Right cardiac atrium (tissue), 5 donors: ENCODE data around the gene MPPE1. TPM values are rescaled to one million over a fixed set of nuclear protein-coding genes. Genes with fewer than 3 reads are reported as not detected.
"Not testable (repeated sequence)": the region's sequence is repeated elsewhere in the genome, so short reads cannot be mapped to it uniquely, and the experiment has no call there.

Source experiments
- ATAC-seq, 2 donors: fragments of 200-7000 bp; cut with Tn5 transposase; one replicate each; pipeline versions ENCODE4 v1.8.0 to v1.9.1; 2020; ENCODE audit warnings: moderate library complexity in 2 of 2, mild to moderate bottlenecking in 1 of 2
- DNase-seq, 3 donors: peaks; one replicate each; pipeline ENCODE4 v3.0.0-alpha.2; 2020
- H3K27ac ChIP-seq: one replicate; pipeline ENCODE4 v1.5.1; 2013; ENCODE audit warnings: mild to moderate bottlenecking, low read length, control low read depth, moderate library complexity
- H3K27me3 ChIP-seq: one replicate; pipeline ENCODE4 v1.6.1; 2013; ENCODE audit not compliant: control insufficient read depth, insufficient read depth
- H3K4me1 ChIP-seq: one replicate; pipeline ENCODE4 v1.6.1; 2013; ENCODE audit warnings: low read length; ENCODE audit not compliant: control insufficient read depth, insufficient read depth
- H3K4me3 ChIP-seq: one replicate; pipeline ENCODE4 v1.5.1; 2013; ENCODE audit warnings: low read length, control low read depth
- H3K9me3 ChIP-seq: one replicate; pipeline ENCODE4 v1.6.1; 2013; ENCODE audit warnings: low read length; ENCODE audit not compliant: control insufficient read depth
- WGBS: extraction: QIAGEN DNeasy Blood & Tissue Kit; methylation state at CpG from one replicate; pipeline ENCODE4 v1.1.7; 2013; 5-methylcytosine and 5-hydroxymethylcytosine counted together
- intact Hi-C, 4 donors: fragments of 100-400 bp; cut with DNase I; formaldehyde crosslinking; loops; one replicate each; pipeline versions ENCODE4 v1.11.0 to v1.14.0; 2022 to 2023
- polyA plus RNA-seq: library from polyadenylated mRNA; stranded (reverse); fragments of 200-250 nt; gene quantifications from one replicate; pipeline ENCODE4 v1.2.3, GENCODE V29; 2013
- total RNA-seq, 4 donors: library from RNA; stranded (reverse); fragmentation: NEBNext Ultra II Directional; extraction: Animal tissue kit (Norgen Biotek cat#: 25700); gene quantifications; one replicate each; pipeline ENCODE4 v1.2.1, GENCODE V29; 2021
- donor health status: healthy with polysubstance abuse.
- donor health status: DM: no; HTN: yes; CAD: no.
- donor health status: DM: no; HTN: no; CAD: no.
- donor health status: DM: no; HTN: yes; CAD: no; lungs with severe emphysema.
- donor health status: DM: yes; HTN: yes; CAD: no.

The MPPE1 gene
- total and polyA plus RNA-seq, 5 donors = 20.7 to 40.6 (median 31.5) TPM

GRCh38 chr18:11901826-11902438 lies 6.2 kb downstream of the MPPE1 start:
- Histone ChIP-seq H3K4me1 (no peaks in the 10 kb centered on the region), H3K27me3 (no peaks in the 10 kb centered on the region), H3K9me3 (no peaks in the 10 kb centered on the region), H3K27ac (no peak overlapping the region), H3K4me3 (no peak overlapping the region)
- WGBS = 60% methylated on average over 5 of the region's 5 CpGs
- intact Hi-C loops = no loop called here
- no peak for ATAC-seq
- DNase-seq = no peak

- Histone ChIP-seq H3K4me1 (no peaks in the 10 kb centered on the region), H3K4me3 (no peak overlapping the region), H3K27ac (no peak overlapping the region), H3K9me3 (no peaks in the 10 kb centered on the region), H3K27me3 (no peaks in the 10 kb centered on the region)
- WGBS = 93% methylated on average over 3 of the region's 3 CpGs
- DNase-seq = no peak
- intact Hi-C loops = no loop called here
- ATAC-seq = no peak
Measured at GRCh38 chr18:11899063-11899462, 9.1 kb downstream of the MPPE1 start.

- 95% methylated on average over 1 of the region's 1 CpG for WGBS
- intact Hi-C loops = no loop called here
- ATAC-seq (no peak), DNase-seq (no peak)
- no peaks in the 10 kb centered on the region for H3K27me3 ChIP-seq
- H3K4me3 ChIP-seq = no peak overlapping the region
- H3K27ac ChIP-seq = no peak overlapping the region
- no peaks in the 10 kb centered on the region for H3K9me3 ChIP-seq
- no peaks in the 10 kb centered on the region for H3K4me1 ChIP-seq
Measured at GRCh38 chr18:11897781-11898180, 10.3 kb downstream of the MPPE1 start.

- ATAC-seq, DNase-seq: not testable (repeated sequence)
Measured at GRCh38 chr18:11892438-11892837, 15.7 kb downstream of the MPPE1 start.

GRCh38 chr18:11891737-11892136 lies 16.4 kb downstream of the MPPE1 start:
- no peak overlapping the region for H3K27ac ChIP-seq
- ATAC-seq (no peak), DNase-seq (no peak)
- no peaks in the 10 kb centered on the region for H3K9me3 ChIP-seq
- H3K4me3 ChIP-seq = no peak overlapping the region
- 94% methylated on average over 9 of the region's 9 CpGs for WGBS
- H3K4me1 ChIP-seq = no peaks in the 10 kb centered on the region
- intact Hi-C loops = no loop called here
- H3K27me3 ChIP-seq = no peaks in the 10 kb centered on the region

More at GRCh38 chr18:11892438-11892837, 15.7 kb downstream of the MPPE1 start:
- H3K4me1 ChIP-seq, intact Hi-C loops, H3K4me3 ChIP-seq, H3K9me3 ChIP-seq, H3K27ac ChIP-seq, H3K27me3 ChIP-seq: not testable (repeated sequence)
- 67% methylated on average over 7 of the region's 7 CpGs for WGBS

GRCh38 chr18:11889284-11889683 lies 18.8 kb downstream of the MPPE1 start:
- no peaks in the 10 kb centered on the region for H3K9me3 ChIP-seq
- ATAC-seq (no peak), DNase-seq (no peak)
- no peaks in the 10 kb centered on the region for H3K4me1 ChIP-seq
- H3K4me3 ChIP-seq = no peak overlapping the region
- no peaks in the 10 kb centered on the region for H3K27me3 ChIP-seq
- intact Hi-C loops = no loop called here
- WGBS = 99% methylated on average over 5 of the region's 5 CpGs
- H3K27ac ChIP-seq = no peak overlapping the region

- no peaks in the 10 kb centered on the region for H3K27me3 ChIP-seq
- DNase-seq (no peak), ATAC-seq (no peak)
- no peak overlapping the region for H3K27ac ChIP-seq
- intact Hi-C loops = no loop called here
- no peaks in the 10 kb centered on the region for H3K4me1 ChIP-seq
- no peak overlapping the region for H3K4me3 ChIP-seq
- no peaks in the 10 kb centered on the region for H3K9me3 ChIP-seq
- WGBS = 94% methylated on average over 2 of the region's 2 CpGs
Measured at GRCh38 chr18:11888726-11889125, 19.4 kb downstream of the MPPE1 start.

- H3K27me3 ChIP-seq = no peaks in the 10 kb centered on the region
- no peak overlapping the region for H3K27ac ChIP-seq
- H3K4me1 ChIP-seq = no peaks in the 10 kb centered on the region
- no peak for ATAC-seq
- DNase-seq = no peak
- no peak overlapping the region for H3K4me3 ChIP-seq
- no peaks in the 10 kb centered on the region for H3K9me3 ChIP-seq
- intact Hi-C loops = no loop called here
- 77% methylated on average over 8 of the region's 8 CpGs for whole genome bisulfite sequencing
Measured at GRCh38 chr18:11887328-11888128, 20.6 kb downstream of the MPPE1 start.

GRCh38 chr18:11886577-11887110 lies 21.5 kb downstream of the MPPE1 start:
- 85% methylated on average over 19 of the region's 19 CpGs for WGBS
- H3K4me1 ChIP-seq = no peaks in the 10 kb centered on the region
- DNase-seq = no peak
- intact Hi-C loops = no loop called here
- ATAC-seq = no peak
- no peak overlapping the region for H3K27ac ChIP-seq
- no peaks in the 10 kb centered on the region for H3K27me3 ChIP-seq
- no peak overlapping the region for H3K4me3 ChIP-seq
- H3K9me3 ChIP-seq = no peaks in the 10 kb centered on the region

- no peaks in the 10 kb centered on the region for H3K9me3 ChIP-seq
- ATAC-seq = no peak
- intact Hi-C loops = no loop called here
- no peaks in the 10 kb centered on the region for H3K27me3 ChIP-seq
- H3K4me1 ChIP-seq = no peaks in the 10 kb centered on the region
- WGBS = 85% methylated on average over 22 of the region's 22 CpGs
- H3K4me3 ChIP-seq = no peak overlapping the region
- peak in 1 of 3 donors; percentile 74 for DNase-seq
- H3K27ac ChIP-seq = no peak overlapping the region
Measured at GRCh38 chr18:11885278-11885947, 22.7 kb downstream of the MPPE1 start.
